ENCODE results near the gene MAPK10.

Gene MAPK10

DNA sequence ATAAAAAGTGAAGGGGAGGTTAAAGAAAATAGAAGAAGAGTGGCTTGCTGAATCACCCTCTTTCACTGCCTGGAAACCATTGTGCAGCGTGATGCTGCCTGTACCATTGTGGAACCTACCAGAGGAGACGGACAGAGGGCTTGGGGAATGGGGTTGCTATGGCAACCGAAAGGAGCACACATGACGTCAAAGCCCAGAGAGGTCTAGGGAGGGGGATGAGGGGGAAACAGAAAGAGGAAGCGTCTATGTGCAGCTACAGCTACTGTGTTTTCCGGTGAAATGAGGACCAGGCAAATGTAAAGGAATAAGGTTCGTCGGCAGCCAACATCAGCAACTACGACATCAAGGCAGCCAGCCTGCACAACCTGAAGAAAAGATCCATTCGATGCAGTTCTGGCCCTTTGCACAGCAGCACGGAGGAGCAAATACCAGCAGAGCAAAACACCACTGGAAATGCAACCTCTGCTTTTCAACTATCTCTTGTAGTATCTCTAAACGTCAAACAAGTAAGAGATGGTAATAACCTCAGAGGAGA is at the start of gene MAPK10:
Gene MAPK10, minus strand, starts transcription at position 110 of the 535 bp plus-strand sequence.
- Histone ChIP-seq H3K4me3 (ENCODE audit: low read depth, low read length) (peak within 1 kb of the TSS; percentile 19), H3K36me3 (ENCODE audit: control insufficient read depth, insufficient read depth, low read length) (no peaks in the 10 kb centered on the region), H3K4me1 (no peaks in the 10 kb centered on the region), H3K9me3 (ENCODE audit: control insufficient read depth, low read length) (no peaks in the 10 kb centered on the region), H3K27me3 (ENCODE audit: control insufficient read depth, insufficient read depth, low read length) (no peaks in the 10 kb centered on the region), H3K27ac (no peak within 1 kb of the TSS), H3K79me2 (no peaks in the 10 kb centered on the region), H2AFZ (peak within 1 kb of the TSS; percentile 4), H3K4me2 (ENCODE audit: low read length) (peak within 1 kb of the TSS; percentile 36), H3K9ac (no peak within 1 kb of the TSS)
- TF ChIP-seq, protein P1, sequence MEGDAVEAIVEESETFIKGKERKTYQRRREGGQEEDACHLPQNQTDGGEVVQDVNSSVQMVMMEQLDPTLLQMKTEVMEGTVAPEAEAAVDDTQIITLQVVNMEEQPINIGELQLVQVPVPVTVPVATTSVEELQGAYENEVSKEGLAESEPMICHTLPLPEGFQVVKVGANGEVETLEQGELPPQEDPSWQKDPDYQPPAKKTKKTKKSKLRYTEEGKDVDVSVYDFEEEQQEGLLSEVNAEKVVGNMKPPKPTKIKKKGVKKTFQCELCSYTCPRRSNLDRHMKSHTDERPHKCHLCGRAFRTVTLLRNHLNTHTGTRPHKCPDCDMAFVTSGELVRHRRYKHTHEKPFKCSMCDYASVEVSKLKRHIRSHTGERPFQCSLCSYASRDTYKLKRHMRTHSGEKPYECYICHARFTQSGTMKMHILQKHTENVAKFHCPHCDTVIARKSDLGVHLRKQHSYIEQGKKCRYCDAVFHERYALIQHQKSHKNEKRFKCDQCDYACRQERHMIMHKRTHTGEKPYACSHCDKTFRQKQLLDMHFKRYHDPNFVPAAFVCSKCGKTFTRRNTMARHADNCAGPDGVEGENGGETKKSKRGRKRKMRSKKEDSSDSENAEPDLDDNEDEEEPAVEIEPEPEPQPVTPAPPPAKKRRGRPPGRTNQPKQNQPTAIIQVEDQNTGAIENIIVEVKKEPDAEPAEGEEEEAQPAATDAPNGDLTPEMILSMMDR (IDR thresholded peaks at IDR 0.05) = no peak

DNA sequence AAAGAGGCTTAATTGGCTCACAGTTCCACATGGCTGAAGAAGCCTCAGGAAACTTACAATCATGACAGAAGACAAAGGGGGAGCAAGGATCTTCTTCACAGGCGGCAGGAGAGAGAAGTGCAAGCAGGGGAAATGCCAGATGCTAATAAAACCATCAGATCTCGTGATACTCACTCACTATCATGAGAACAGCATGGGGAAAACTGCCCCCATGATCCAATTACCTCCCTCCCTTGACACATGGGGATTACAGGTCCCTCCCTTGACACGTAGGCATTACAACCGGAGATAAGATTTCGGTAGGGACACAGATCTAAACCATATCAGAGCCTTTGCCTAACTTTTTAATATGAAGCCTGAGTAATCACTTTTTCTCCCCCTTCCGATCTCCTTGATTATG is 43.7 kb upstream of the MAPK10 start:
- Histone ChIP-seq H2AFZ (no peak overlapping the region), H3K9me3 (ENCODE audit: control insufficient read depth, low read length) (no peaks in the 10 kb centered on the region), H3K79me2 (no peaks in the 10 kb centered on the region), H3K36me3 (ENCODE audit: control insufficient read depth, insufficient read depth, low read length) (no peaks in the 10 kb centered on the region), H3K4me2 (ENCODE audit: low read length) (no peak overlapping the region), H3K27me3 (ENCODE audit: control insufficient read depth, insufficient read depth, low read length) (no peaks in the 10 kb centered on the region), H3K4me3 (ENCODE audit: low read depth, low read length) (no peak overlapping the region), H3K4me1 (no peaks in the 10 kb centered on the region), H3K9ac (no peak overlapping the region), H3K27ac (no peak overlapping the region)
- TF ChIP-seq, protein P1 (IDR thresholded peaks at IDR 0.05) = no peak

DNA sequence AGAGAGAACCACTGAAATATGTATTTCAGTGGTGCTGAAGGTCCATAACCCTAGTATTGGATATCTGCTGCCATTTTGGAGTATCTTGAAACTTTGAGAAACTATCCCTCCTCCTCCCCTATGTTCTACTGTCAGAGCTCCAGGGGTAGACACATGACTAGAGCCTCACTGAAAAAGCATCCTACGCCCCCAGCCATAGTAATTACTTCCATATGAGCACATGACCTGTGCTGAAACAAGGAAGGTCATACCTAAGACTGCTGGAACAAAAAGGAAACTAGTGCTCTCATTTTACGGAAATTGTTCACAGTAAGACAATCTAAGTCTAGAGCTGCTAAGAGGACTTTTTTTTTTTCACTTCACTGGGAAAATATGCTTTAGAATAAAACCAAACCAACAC is 42.0 kb upstream of the MAPK10 start:
- Histone ChIP-seq H3K27ac (no peak overlapping the region), H3K4me1 (no peaks in the 10 kb centered on the region), H3K36me3 (ENCODE audit: control insufficient read depth, insufficient read depth, low read length) (no peaks in the 10 kb centered on the region), H3K9ac (no peak overlapping the region), H3K79me2 (no peaks in the 10 kb centered on the region), H3K4me3 (ENCODE audit: low read depth, low read length) (no peak overlapping the region), H2AFZ (no peak overlapping the region), H3K9me3 (ENCODE audit: control insufficient read depth, low read length) (no peaks in the 10 kb centered on the region), H3K27me3 (ENCODE audit: control insufficient read depth, insufficient read depth, low read length) (no peaks in the 10 kb centered on the region), H3K4me2 (ENCODE audit: low read length) (no peak overlapping the region)
- TF ChIP-seq, protein P1 (IDR thresholded peaks at IDR 0.05) = no peak

DNA sequence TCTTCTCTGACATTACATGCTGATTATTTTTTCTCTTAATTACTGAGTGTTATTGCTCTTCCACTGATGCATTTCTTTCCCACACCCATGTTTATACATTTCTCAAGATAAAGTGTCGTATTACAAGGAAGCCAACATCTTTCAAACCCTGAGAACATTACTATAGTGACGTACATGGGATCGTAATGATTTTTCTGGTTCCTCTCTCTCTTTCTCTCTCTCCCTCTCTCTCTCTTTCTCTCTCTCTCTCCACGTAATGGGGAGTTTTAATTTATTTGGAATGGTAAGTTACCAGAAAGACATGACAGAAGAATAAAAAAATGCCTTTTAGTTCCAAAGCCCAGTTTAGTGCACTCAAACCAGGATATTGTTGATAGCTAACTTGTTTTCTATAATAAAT is 40.4 kb upstream of the MAPK10 start:
- Histone ChIP-seq H3K4me2 (ENCODE audit: low read length) (peak overlapping the region; percentile 22), H2AFZ (no peak overlapping the region), H3K4me1 (no peaks in the 10 kb centered on the region), H3K4me3 (ENCODE audit: low read depth, low read length) (no peak overlapping the region), H3K9ac (no peak overlapping the region), H3K27me3 (ENCODE audit: control insufficient read depth, insufficient read depth, low read length) (no peaks in the 10 kb centered on the region), H3K27ac (no peak overlapping the region), H3K9me3 (ENCODE audit: control insufficient read depth, low read length) (no peaks in the 10 kb centered on the region), H3K36me3 (ENCODE audit: control insufficient read depth, insufficient read depth, low read length) (no peaks in the 10 kb centered on the region), H3K79me2 (no peaks in the 10 kb centered on the region)
- TF ChIP-seq, protein P1 (IDR thresholded peaks at IDR 0.05) = no peak

DNA sequence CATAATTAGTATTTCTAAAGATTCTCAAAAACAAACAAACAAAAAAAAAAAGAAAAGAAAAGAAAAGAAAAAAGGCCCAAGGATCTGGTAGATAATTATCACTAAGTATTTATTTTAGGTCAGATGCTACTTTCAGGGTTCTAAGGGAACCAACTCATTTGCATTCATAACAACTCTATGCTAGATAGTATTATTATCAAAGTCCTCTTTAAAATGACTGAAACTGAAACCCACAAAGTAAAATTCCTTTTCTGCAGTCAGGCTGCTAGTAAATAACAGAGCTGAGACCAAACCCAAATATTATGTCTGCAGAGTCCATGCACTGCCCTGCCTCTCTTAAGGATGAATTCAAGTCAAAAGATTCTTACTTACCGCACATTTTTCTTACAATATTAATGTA is 38.3 kb upstream of the MAPK10 start:
- H3K4me1 ChIP-seq = no peaks in the 10 kb centered on the region
- TF ChIP-seq, protein P1 (IDR thresholded peaks at IDR 0.05) = no peak

More for the DNA sequence above, 38.3 kb upstream of the MAPK10 start:
- Histone ChIP-seq H3K79me2 (no peaks in the 10 kb centered on the region), H3K4me2 (ENCODE audit: low read length) (no peak overlapping the region), H3K27ac (no peak overlapping the region), H3K9ac (no peak overlapping the region), H3K4me3 (ENCODE audit: low read depth, low read length) (no peak overlapping the region), H3K27me3 (ENCODE audit: control insufficient read depth, insufficient read depth, low read length) (no peaks in the 10 kb centered on the region), H3K36me3 (ENCODE audit: control insufficient read depth, insufficient read depth, low read length) (no peaks in the 10 kb centered on the region), H2AFZ (no peak overlapping the region), H3K9me3 (ENCODE audit: control insufficient read depth, low read length) (no peaks in the 10 kb centered on the region)
